ENCODE data around the gene DDX28. TPM values are rescaled to one million over a fixed set of nuclear protein-coding genes. Genes with fewer than 3 reads are reported as not detected.
A peak's percentile ranks its signal among the peaks of the same experiment; 100 is the strongest.

Gene DDX28
- total and polyA plus RNA-seq, 4 experiments from 2014 or later: 16.1 to 55.8 (median 26.5) TPM

- Histone ChIP-seq H3K9me3 (ENCODE audit: control insufficient read depth in 1 of 2, low read length in 2 of 2) (no peaks in the 10 kb centered on the region), H3K27me3 (ENCODE audit: insufficient read depth, low read length) (no peaks in the 10 kb centered on the region), H3K27ac (ENCODE audit: low read depth, low read length) (peak overlapping the region; percentile 73), H3K4me1 (ENCODE audit: insufficient read depth, low read length) (peaks cover 45% of the 10 kb centered on the region), H3K4me3 (ENCODE audit: low read length in 2 of 2) (peak overlapping the region; percentile 17 to 70), H3K36me3 (ENCODE audit: insufficient read depth, low read length) (no peaks in the 10 kb centered on the region)
- intact Hi-C loops (cut with micrococcal nuclease): loop anchor here (1.0 to 2.0 kb wide), 7 partner anchors 13 to 236 kb away; partner anchors contain the start of genes DDX28, DUS2 and PSMB10
- ChIA-PET POLR2A (ENCODE audit: partially characterized antibody) (interaction anchor here (0.7 to 3.3 kb wide), 9 partner anchors 9 to 92 kb away, joined by 3 to 35 read pairs (median 4); partner anchors contain the start of genes DDX28, DUS2 and NFATC3), CTCF (ENCODE audit: partially characterized antibody) (interaction anchor here (0.6 to 2.9 kb wide), 19 partner anchors 9 to 472 kb away, joined by 3 to 45 read pairs (median 5); partner anchors contain the start of genes DDX28, DUS2 and NFATC3)
- no peaks in the 10 kb centered on the region for H3K27me3 Mint-ChIP-seq
- no peaks in the 10 kb centered on the region for H3K9me3 Mint-ChIP-seq
- H3K4me1 Mint-ChIP-seq: peaks cover 16 to 53% (median 35%) of the 10 kb centered on the region in 4 donors
- H3K27ac Mint-ChIP-seq: peak overlapping the region; percentile 95 to 98 (median 96)
- DNase-seq: peak; percentile 81 to 83 (median 81)
- peaks cover 0 to 11% of the 10 kb centered on the region in 2 donors for H3K36me3 Mint-ChIP-seq
- H3K4me3 Mint-ChIP-seq: peak overlapping the region; percentile 85 to 92 (median 88)
These were observed 29.6 kb downstream of the DDX28 start for GRCh38 chr16:67993207-67994039.

GRCh38 chr16:67992661-67993206 is 30.3 kb downstream of the DDX28 start:
- H3K9me3 Mint-ChIP-seq: no peaks in the 10 kb centered on the region
- CTCF ChIA-PET (ENCODE audit: partially characterized antibody): interaction anchor here (0.7 to 4.8 kb wide), 9 partner anchors 10 to 47 kb away, joined by 3 to 54 read pairs (median 6); partner anchors contain the start of gene DUS2

GRCh38 chr16:67990018-67990386 is 33.0 kb downstream of the DDX28 start:
- Mint-ChIP-seq H3K27me3 (no peaks in the 10 kb centered on the region), H3K4me1 (peaks cover 8 to 31% (median 20%) of the 10 kb centered on the region in 4 donors), H3K9me3 (no peaks in the 10 kb centered on the region), H3K4me3 (no peak overlapping the region), H3K36me3 (peaks cover 0 to 10% of the 10 kb centered on the region in 2 donors), H3K27ac (peak overlapping the region in 6 of 7 donors; percentile 10 to 74 (median 56))
- ChIA-PET POLR2A (ENCODE audit: partially characterized antibody) (interaction anchor here (0.6 to 4.3 kb wide), 4 partner anchors 9 to 313 kb away, joined by 3 to 24 read pairs (median 12); partner anchors contain the start of genes DPEP2 and PSMB10), CTCF (ENCODE audit: partially characterized antibody) (interaction anchor here (0.9 to 4.8 kb wide), 3 partner anchors 9 to 106 kb away, joined by 3 to 54 read pairs (median 3); partner anchors contain the start of gene DPEP2)
- Histone ChIP-seq H3K4me1 (ENCODE audit: insufficient read depth, low read length) (peaks cover 26% of the 10 kb centered on the region), H3K36me3 (ENCODE audit: insufficient read depth, low read length) (no peaks in the 10 kb centered on the region), H3K27me3 (ENCODE audit: insufficient read depth, low read length) (no peaks in the 10 kb centered on the region), H3K9me3 (ENCODE audit: control insufficient read depth in 1 of 2, low read length in 2 of 2) (no peaks in the 10 kb centered on the region), H3K27ac (ENCODE audit: low read depth, low read length) (no peak overlapping the region), H3K4me3 (ENCODE audit: low read length in 2 of 2) (no peak overlapping the region)
- intact Hi-C loops (cut with micrococcal nuclease): no loop called here
- no peak for DNase-seq

More at GRCh38 chr16:67992661-67993206, 30.3 kb downstream of the DDX28 start:
- Histone ChIP-seq H3K27me3 (ENCODE audit: insufficient read depth, low read length) (no peaks in the 10 kb centered on the region), H3K4me1 (ENCODE audit: insufficient read depth, low read length) (peaks cover 40% of the 10 kb centered on the region), H3K27ac (ENCODE audit: low read depth, low read length) (peak overlapping the region; percentile 73), H3K4me3 (ENCODE audit: low read length in 2 of 2) (peak overlapping the region in 1 of 2 donors; percentile 70), H3K36me3 (ENCODE audit: insufficient read depth, low read length) (no peaks in the 10 kb centered on the region), H3K9me3 (ENCODE audit: control insufficient read depth in 1 of 2, low read length in 2 of 2) (no peaks in the 10 kb centered on the region)
- H3K36me3 Mint-ChIP-seq: peaks cover 0 to 11% of the 10 kb centered on the region in 2 donors
- DNase-seq: no peak
- peak overlapping the region in 5 of 8 donors; percentile 6 to 89 (median 55) for H3K4me3 Mint-ChIP-seq
- peak overlapping the region in 6 of 7 donors; percentile 43 to 96 (median 86) for H3K27ac Mint-ChIP-seq
- POLR2A ChIA-PET (ENCODE audit: partially characterized antibody): interaction anchor here (0.8 to 3.3 kb wide), 9 partner anchors 11 to 93 kb away, joined by 3 to 20 read pairs (median 4); partner anchors contain the start of genes DDX28, DUS2, NFATC3 and PSMB10
- intact Hi-C loops (cut with micrococcal nuclease): loop anchor here (1.0 to 2.0 kb wide), 7 partner anchors 14 to 237 kb away; partner anchors contain the start of genes DDX28, DUS2 and PSMB10
- peaks cover 16 to 51% (median 33%) of the 10 kb centered on the region in 4 donors for H3K4me1 Mint-ChIP-seq
- no peaks in the 10 kb centered on the region for H3K27me3 Mint-ChIP-seq

- POLR2A ChIA-PET (ENCODE audit: partially characterized antibody): interaction anchor here (0.6 to 4.3 kb wide), 8 partner anchors 9 to 313 kb away, joined by 3 to 24 read pairs (median 4); partner anchors contain the start of genes DPEP2 and PSMB10
- no peak overlapping the region for H3K4me3 Mint-ChIP-seq
- H3K9me3 ChIP-seq (ENCODE audit: control insufficient read depth in 1 of 2, low read length in 2 of 2): no peaks in the 10 kb centered on the region
- DNase-seq: no peak
- CTCF ChIA-PET (ENCODE audit: partially characterized antibody): interaction anchor here (1.0 to 4.8 kb wide), 3 partner anchors 39 to 106 kb away, joined by 3 to 54 read pairs (median 4); no protein-coding TSS in a partner anchor
- H3K27me3 Mint-ChIP-seq: no peaks in the 10 kb centered on the region
- H3K36me3 ChIP-seq (ENCODE audit: insufficient read depth, low read length): no peaks in the 10 kb centered on the region
- peaks cover 9 to 31% (median 20%) of the 10 kb centered on the region in 4 donors for H3K4me1 Mint-ChIP-seq
- no peak overlapping the region for H3K27ac ChIP-seq (ENCODE audit: low read depth, low read length)
- peaks cover 0 to 10% of the 10 kb centered on the region in 2 donors for H3K36me3 Mint-ChIP-seq
- peaks cover 27% of the 10 kb centered on the region for H3K4me1 ChIP-seq (ENCODE audit: insufficient read depth, low read length)
- H3K27ac Mint-ChIP-seq: peak overlapping the region in 4 of 7 donors; percentile 53 to 74 (median 60)
- H3K27me3 ChIP-seq (ENCODE audit: insufficient read depth, low read length): no peaks in the 10 kb centered on the region
- H3K4me3 ChIP-seq (ENCODE audit: low read length in 2 of 2): no peak overlapping the region
- no peaks in the 10 kb centered on the region for H3K9me3 Mint-ChIP-seq
- intact Hi-C loops (cut with micrococcal nuclease): no loop called here
These were observed 33.6 kb downstream of the DDX28 start for GRCh38 chr16:67989322-67990017.

- H3K9me3 Mint-ChIP-seq: no peaks in the 10 kb centered on the region
- peak overlapping the region in 1 of 8 donors; percentile 35 for H3K4me3 Mint-ChIP-seq
- H3K4me3 ChIP-seq (ENCODE audit: low read length in 2 of 2): no peak overlapping the region
- H3K9me3 ChIP-seq (ENCODE audit: control insufficient read depth in 1 of 2, low read length in 2 of 2): no peaks in the 10 kb centered on the region
- H3K27ac ChIP-seq (ENCODE audit: low read depth, low read length): no peak overlapping the region
- H3K27me3 ChIP-seq (ENCODE audit: insufficient read depth, low read length): no peaks in the 10 kb centered on the region
- no peaks in the 10 kb centered on the region for H3K36me3 ChIP-seq (ENCODE audit: insufficient read depth, low read length)
- H3K4me1 ChIP-seq (ENCODE audit: insufficient read depth, low read length): peaks cover 29% of the 10 kb centered on the region
- intact Hi-C loops (cut with micrococcal nuclease): no loop called here
- H3K36me3 Mint-ChIP-seq: peaks cover 0 to 10% of the 10 kb centered on the region in 2 donors
- peak overlapping the region in 6 of 7 donors; percentile 23 to 72 (median 53) for H3K27ac Mint-ChIP-seq
- ChIA-PET POLR2A (ENCODE audit: partially characterized antibody) (interaction anchor here (1.0 to 4.3 kb wide), 7 partner anchors 10 to 76 kb away, joined by 3 to 24 read pairs (median 4); partner anchors contain the start of genes DPEP2 and PSMB10), CTCF (ENCODE audit: partially characterized antibody) (interaction anchor here (1.0 to 4.8 kb wide), 3 partner anchors 40 to 77 kb away, joined by 4 to 54 read pairs (median 6); no protein-coding TSS in a partner anchor)
- peaks cover 9 to 35% (median 20%) of the 10 kb centered on the region in 4 donors for H3K4me1 Mint-ChIP-seq
- no peaks in the 10 kb centered on the region for H3K27me3 Mint-ChIP-seq
- no peak for DNase-seq
These were observed 34.4 kb downstream of the DDX28 start for GRCh38 chr16:67988675-67989074.

GRCh38 chr16:67987460-67988160 is 35.4 kb downstream of the DDX28 start:
- Mint-ChIP-seq H3K36me3 (peaks cover 0 to 10% of the 10 kb centered on the region in 2 donors), H3K27me3 (no peaks in the 10 kb centered on the region), H3K4me1 (peaks cover 13 to 35% (median 22%) of the 10 kb centered on the region in 4 donors), H3K27ac (peak overlapping the region; percentile 31 to 84 (median 68)), H3K9me3 (no peaks in the 10 kb centered on the region), H3K4me3 (no peak overlapping the region)
- no peaks in the 10 kb centered on the region for H3K27me3 ChIP-seq (ENCODE audit: insufficient read depth, low read length)
- no peaks in the 10 kb centered on the region for H3K36me3 ChIP-seq (ENCODE audit: insufficient read depth, low read length)
- no peak for DNase-seq
- H3K4me1 ChIP-seq (ENCODE audit: insufficient read depth, low read length): peaks cover 27% of the 10 kb centered on the region
- CTCF ChIA-PET (ENCODE audit: partially characterized antibody): interaction anchor here (1.4 to 1.8 kb wide), 2 partner anchors 36 to 78 kb away, joined by 3 to 6 read pairs; partner anchors contain the start of genes DDX28 and DUS2
- H3K27ac ChIP-seq (ENCODE audit: low read depth, low read length): no peak overlapping the region
- H3K4me3 ChIP-seq (ENCODE audit: low read length in 2 of 2): no peak overlapping the region
- no peaks in the 10 kb centered on the region for H3K9me3 ChIP-seq (ENCODE audit: control insufficient read depth in 1 of 2, low read length in 2 of 2)
- POLR2A ChIA-PET (ENCODE audit: partially characterized antibody): interaction anchor here (1.6 to 4.3 kb wide), 4 partner anchors 11 to 51 kb away, joined by 4 to 24 read pairs (median 11); partner anchors contain the start of genes DPEP2, PSMB10 and SLC12A4
- intact Hi-C loops (cut with micrococcal nuclease): no loop called here
